ENCODE measurements around the gene GPC5.
"Not testable (repeated sequence)": the region's sequence is repeated elsewhere in the genome, so short reads cannot be mapped to it uniquely, and the experiment has no call there.

The GPC5 gene

DNA sequence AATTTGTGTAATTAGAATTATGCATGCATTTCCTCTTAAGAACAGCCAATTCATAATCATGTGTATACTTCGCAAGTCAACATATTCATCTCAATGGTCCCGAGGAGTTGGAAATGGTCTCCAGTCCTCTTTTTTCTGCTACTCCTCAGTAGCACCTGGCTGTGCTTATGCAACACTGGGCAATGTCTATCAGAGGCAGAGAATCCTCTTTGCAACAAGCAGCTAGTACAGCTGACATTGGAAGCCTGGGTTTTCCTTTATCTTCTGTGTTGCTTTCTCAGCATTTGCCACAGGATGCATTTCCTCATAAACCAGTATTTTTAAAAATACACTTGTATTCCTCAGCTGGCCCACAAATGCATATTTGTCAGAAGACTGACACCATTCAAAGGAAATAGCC is 1422.9 kb downstream of the GPC5 start:
- no peak for DNase-seq

- DNase-seq, result no peak
Measured at GRCh38 chr13:92823059-92823458, 1424.6 kb downstream of the GPC5 start.

GRCh38 chr13:92825938-92826596 is 1427.6 kb downstream of the GPC5 start:
- DNase-seq, result no peak

DNA sequence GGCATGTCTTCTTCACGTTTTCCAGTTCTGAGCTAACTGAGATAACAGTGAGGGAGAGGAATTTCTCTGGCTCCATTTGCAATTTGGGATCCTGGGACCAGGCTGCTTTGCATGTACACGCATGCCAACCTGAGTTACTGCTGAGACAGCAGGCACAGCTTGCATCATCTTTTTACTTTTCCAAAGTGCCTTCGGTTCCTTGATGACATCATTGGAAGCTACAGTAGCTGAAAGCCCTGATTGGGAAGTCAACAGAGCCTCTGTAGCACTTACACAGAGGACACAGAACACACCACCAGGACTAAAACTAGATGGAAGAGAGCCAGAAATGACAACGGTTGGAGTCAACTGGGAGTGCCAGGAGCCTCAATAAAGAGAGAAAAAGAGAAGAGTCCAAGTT is 1429.1 kb downstream of the GPC5 start:
- DNase-seq, result no peak

DNA sequence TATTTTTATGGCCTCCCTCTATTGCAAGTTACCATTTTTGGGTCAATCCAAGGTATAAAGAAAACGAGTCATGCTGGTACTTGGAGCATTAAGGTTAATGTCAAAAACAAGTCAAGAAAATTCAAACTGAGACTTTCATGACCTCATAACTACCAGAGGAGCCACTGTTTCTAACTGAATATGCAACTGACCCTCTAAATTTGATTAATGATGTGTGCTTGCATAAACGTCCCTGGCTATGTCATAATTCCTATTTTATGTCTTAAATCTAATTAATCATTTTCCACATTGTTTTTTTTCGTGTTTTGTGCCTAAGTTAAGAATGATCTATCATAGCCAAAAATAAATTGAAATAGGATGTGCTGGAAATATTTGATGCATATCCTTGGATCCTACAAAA is 1431.5 kb downstream of the GPC5 start:
- DNase-seq, result no peak

GRCh38 chr13:92830821-92831220 is 1432.4 kb downstream of the GPC5 start:
- DNase-seq, result no peak

DNA sequence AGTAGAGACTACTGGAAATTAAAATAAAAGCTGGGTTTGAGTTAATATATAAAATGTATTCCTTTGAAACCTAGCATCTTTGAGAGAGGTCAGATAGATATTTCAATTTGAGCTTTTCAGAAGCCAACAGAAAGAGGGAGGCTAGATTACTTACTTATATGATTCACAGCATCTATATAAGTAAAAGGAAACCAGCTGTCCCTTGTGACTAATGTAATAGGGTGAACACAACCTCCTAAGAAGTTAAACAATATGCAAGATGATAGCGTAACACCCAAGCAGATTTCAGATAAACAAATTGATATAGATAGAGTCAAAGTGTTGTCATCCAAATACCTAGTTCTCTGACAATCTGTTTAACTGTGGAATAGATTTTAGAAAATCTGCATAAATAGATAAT is 1434.7 kb downstream of the GPC5 start:
- DNase-seq, result no peak

DNA sequence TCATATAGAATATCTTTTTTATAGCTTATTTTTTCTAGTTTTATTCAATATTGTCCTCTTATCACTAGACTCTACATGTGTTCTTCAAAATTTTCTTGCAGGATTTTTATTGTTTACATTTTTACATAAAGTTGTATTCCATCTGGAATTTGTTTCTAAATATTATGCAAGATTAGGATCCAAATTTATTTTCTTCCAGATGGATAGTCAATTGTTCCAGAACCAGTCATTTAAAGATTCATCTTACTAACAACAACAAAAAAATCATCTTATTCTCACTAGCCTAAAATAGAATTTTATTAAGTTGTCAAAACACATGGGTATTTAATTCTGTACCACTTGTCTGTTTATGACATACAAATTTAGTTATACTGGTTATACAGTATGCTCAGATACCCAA is 1437.8 kb downstream of the GPC5 start:
- DNase-seq, result no peak

GRCh38 chr13:92838786-92839185 is 1440.4 kb downstream of the GPC5 start:
- DNase-seq, result no peak

- DNase-seq, result no peak
Measured at GRCh38 chr13:92842145-92842544, 1443.7 kb downstream of the GPC5 start.

DNA sequence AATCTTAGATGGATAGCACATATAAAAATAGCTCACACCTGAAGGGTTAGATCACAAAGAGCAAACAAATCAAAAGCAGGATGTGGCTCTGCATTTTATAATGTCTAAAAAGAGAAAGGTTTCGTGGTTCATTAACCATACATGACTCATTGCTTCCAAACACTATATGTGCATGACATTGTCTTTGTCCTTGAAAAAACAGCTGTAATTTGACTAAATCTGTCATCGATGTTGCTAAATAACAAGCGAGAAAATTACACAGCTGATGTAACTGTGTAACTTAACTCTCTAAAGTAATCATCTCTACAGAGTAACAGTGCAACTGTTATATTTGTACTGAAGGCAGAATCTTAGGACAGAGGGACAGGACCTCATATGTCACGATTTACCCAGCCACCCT is 1445.1 kb downstream of the GPC5 start:
- no peak for DNase-seq

- no peak for DNase-seq
Measured at GRCh38 chr13:92849381-92849780, 1451.0 kb downstream of the GPC5 start.

- DNase-seq, result no peak
Measured at GRCh38 chr13:92864584-92865284, 1466.3 kb downstream of the GPC5 start.

GRCh38 chr13:92873029-92873428 is 1474.6 kb downstream of the GPC5 start:
- no peak for DNase-seq

DNA sequence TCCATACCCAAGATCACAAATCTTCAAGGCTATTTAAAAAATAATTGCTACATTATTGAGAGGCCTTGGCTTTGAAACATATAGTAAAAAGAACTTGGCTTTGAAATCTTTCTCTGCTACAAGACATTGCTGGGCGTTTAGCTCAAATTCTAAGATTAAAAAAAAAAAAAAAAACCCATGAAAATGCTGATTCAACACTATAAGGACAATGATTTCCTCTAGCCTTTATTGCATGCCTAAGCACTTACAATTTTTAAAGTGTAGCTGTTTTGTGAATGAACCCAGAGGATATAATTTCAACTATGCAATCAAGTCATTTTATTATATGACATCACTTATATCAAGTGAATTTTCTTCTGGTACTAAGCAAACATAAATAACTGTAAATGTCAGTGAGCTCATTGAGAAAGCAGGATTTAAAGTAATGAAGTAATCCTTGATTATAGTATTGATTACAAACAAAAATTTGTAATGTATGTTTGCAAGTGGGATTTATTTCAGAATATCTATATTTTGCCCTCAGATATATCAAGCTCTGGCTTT is 1488.2 kb downstream of the GPC5 start:
- DNase-seq, result no peak

- DNase-seq, result no peak
Measured at GRCh38 chr13:92894447-92894846, 1496.0 kb downstream of the GPC5 start.

DNA sequence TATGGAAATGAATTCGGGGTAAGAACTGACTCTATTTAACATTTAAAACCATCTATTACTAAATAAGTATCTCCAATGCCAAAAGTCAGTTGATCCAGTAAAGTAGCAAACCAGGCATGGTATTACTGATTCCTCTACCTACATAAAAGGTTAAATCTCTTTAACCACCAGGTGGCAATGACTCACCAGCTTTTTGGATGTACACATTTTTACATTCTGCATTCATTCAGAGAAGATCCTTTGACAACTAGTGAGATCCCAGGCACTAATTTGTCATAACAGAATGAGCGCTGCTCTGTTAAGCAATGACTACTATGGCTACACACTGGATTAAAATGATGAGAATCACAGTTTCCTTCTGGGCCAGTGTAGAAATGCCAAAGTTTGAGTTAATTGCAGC is 1498.4 kb downstream of the GPC5 start:
- DNase-seq, result no peak

- DNase-seq, result not testable (repeated sequence)
Measured at GRCh38 chr13:92898946-92899345, 1500.5 kb downstream of the GPC5 start.

DNA sequence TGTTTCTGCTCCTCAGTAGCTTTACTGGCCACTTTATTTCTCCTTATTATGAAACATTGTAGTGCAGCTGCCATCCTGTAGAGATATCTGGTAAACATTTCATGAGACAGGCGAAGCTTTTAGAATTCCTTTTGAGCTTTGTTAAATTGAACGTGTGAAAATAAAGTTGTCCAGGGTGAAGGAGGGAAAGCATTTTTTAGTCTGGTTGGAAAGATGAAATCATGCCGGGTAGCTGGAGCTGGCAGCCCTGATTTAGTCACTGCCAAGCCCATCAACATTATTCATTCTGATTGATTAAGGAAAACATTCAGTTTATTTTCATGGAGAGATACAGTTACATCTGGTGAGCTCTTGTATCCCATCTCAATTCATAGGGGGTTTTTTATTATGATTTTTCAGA is 1502.0 kb downstream of the GPC5 start:
- no peak for DNase-seq

DNA sequence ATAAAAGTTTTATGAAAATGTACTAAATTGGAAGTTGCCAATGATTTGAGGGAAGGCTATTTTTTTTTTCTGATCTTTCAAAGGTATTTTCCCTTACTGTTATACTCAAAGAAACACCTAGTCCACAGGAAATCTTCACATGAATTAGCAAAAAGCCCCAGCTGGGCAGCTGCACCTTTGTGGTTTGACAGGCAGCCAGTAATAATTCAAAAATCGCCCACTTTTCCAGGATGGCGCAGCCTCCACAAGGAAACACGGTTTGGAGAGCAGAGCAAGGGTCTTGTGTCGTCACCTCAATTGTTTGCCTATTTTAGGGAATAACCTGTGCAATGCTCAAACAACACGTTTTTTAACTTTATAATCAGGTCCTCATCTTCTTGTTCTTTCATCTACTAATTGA is 1503.3 kb downstream of the GPC5 start:
- no peak for DNase-seq

DNA sequence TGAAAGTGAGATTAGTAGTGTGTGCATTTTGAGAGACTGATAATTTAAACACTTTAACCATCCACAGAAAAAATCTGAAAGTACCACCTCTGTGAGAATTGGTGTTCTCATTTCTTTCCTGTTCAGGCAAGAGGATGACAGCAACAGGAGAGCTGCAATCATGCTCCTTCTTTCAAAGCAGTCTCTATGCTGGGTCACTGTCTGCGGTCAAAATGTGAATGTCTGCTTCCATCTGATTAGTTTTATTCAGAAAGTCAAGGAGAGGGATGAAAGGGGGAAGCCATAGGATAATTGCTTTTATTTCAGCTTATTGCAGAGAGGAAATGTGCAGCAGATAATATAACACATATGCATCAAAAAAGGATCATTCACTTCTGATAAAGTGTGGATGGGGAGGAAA is 1514.2 kb downstream of the GPC5 start:
- DNase-seq, result no peak

DNA sequence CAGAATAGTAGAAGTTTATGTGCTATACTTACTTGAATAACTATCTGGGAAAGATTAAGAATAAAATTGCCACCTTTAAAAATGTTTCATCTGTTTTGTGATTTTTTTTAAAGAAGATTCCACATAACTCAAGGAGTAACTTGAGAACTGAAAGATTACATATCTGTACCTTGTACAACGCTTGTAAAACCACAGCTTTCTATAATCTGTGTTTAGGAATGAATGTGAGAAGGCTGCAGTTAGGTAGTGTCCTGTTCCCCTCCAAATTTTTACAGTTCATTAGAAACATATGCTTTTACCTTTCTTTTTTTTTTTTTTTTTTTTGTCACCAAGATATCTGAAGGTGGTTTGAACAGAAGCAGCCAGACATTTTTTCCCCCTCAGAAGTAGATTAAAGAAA is 1515.4 kb downstream of the GPC5 start:
- DNase-seq, result no peak
